ENCODE results near the gene ASPHD1. TPM values are rescaled to one million over a fixed set of nuclear protein-coding genes. Genes with fewer than 3 reads are reported as not detected.

ASPHD1 gene
- total RNA-seq, 1 donor from 2014 or later = not detected

DNA sequence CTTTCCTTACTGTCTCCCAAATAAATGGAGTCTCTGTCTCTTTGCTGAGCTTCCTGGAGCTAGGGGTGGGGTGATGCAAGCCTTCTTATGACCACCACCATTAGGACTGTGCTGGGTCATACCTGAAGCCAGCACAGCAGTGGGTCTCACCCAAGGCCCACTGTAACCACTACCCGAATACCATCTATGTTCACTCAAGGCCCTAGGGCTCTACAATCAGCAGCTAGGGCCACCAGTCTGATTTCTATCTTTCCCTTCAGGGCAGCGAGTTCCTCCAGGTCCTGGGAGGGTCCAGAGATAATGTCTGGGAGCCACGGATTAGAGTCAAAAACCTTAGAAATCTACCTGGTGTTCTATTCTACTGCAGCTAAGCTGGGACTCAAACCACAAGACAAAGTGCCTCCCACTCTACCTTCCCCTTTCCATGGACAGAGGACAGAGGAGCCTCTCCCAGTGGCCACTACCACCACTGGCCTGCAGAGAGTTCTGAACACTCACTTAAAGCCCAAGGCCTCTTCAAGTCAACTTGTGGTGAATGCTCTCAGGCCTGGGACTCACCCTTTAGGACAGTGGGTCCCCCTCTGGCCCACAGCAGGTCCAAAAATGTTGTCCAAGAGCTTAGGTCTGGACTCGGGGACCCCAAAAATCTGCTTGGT, 50.6 kb downstream of the ASPHD1 start:
- ChIA-PET CTCF (no interaction called here), POLR2A (no interaction called here)
- Mint-ChIP-seq H3K4me3 (no peak overlapping the region), H3K36me3 (ENCODE audit: low read depth) (no peaks in the 10 kb centered on the region), H3K9me3 (peaks cover 7% of the 10 kb centered on the region), H3K27me3 (peaks cover 14% of the 10 kb centered on the region), H3K4me1 (no peaks in the 10 kb centered on the region), H3K27ac (no peak overlapping the region)
- TF ChIP-seq, protein P1, sequence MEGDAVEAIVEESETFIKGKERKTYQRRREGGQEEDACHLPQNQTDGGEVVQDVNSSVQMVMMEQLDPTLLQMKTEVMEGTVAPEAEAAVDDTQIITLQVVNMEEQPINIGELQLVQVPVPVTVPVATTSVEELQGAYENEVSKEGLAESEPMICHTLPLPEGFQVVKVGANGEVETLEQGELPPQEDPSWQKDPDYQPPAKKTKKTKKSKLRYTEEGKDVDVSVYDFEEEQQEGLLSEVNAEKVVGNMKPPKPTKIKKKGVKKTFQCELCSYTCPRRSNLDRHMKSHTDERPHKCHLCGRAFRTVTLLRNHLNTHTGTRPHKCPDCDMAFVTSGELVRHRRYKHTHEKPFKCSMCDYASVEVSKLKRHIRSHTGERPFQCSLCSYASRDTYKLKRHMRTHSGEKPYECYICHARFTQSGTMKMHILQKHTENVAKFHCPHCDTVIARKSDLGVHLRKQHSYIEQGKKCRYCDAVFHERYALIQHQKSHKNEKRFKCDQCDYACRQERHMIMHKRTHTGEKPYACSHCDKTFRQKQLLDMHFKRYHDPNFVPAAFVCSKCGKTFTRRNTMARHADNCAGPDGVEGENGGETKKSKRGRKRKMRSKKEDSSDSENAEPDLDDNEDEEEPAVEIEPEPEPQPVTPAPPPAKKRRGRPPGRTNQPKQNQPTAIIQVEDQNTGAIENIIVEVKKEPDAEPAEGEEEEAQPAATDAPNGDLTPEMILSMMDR (IDR thresholded peaks at IDR 0.05) = no peak
- intact Hi-C loops (cut with micrococcal nuclease) = no loop called here
- no peak for ATAC-seq (ENCODE audit: low read depth)
- DNase-seq = no peak

DNA sequence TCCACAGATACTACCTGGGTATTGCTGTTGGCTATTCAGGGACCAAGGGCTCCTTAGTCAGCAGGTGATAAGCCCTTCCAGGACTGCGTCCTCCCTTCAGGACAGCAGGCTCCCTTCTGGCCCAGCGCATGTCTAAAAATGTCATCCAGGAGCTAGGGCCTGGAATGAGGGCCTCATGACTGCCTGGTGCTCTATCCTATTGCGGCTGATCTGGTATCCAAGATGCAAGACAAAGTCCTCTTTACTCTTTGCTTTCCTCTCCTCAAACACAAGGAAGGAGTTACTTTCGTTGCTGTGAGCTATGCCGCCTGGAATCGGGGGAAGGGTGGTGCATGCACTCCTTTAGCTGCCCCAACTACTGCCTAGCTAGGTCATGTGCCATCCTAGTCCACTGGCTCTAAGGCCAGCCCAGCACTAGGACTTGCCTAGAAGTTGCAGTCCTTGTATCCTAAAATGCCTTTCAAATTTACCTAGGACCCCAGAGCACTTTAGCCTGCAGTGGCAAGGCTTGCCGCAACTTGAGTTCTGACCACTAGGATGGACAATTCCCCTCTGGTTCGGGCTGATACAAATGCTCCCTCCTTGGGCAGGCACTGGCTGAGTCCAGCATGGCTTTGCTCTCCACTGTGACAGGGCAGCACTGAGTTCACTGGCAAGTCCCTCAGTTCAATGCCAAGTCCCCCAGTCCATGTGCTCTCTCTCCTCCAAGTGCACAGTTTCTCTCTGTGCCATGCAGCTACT, 51.5 kb downstream of the ASPHD1 start:
- H3K27me3 Mint-ChIP-seq = peaks cover 14% of the 10 kb centered on the region
- H3K9me3 Mint-ChIP-seq = peaks cover 7% of the 10 kb centered on the region
- CTCF ChIA-PET = no interaction called here
- H3K4me1 Mint-ChIP-seq = no peaks in the 10 kb centered on the region
- H3K27ac Mint-ChIP-seq = no peak overlapping the region
- DNase-seq = no peak
- ATAC-seq (ENCODE audit: low read depth) = no peak
- intact Hi-C loops (cut with micrococcal nuclease) = no loop called here
- POLR2A ChIA-PET = interaction anchor here (0.7 kb wide), 1 partner anchor 166 kb away, joined by 14 read pairs; no protein-coding TSS in a partner anchor
- no peaks in the 10 kb centered on the region for H3K36me3 Mint-ChIP-seq (ENCODE audit: low read depth)
- TF ChIP-seq, protein P1 (IDR thresholded peaks at IDR 0.05) = no peak
- H3K4me3 Mint-ChIP-seq = no peak overlapping the region

Other genes with a start within 250 kb of the ASPHD1 start
- 2.4 and 2.7 TPM in 2 replicates for gene SPN, start 237.2 kb upstream of the ASPHD1 start, total RNA-seq
- gene QPRT, start 221.3 kb upstream of the ASPHD1 start, total RNA-seq = 0.64 and 0.84 TPM in 2 replicates
- 20.4 and 22.5 TPM in 2 replicates for gene C16orf54, start 154.5 kb upstream of the ASPHD1 start, total RNA-seq
- not detected in 2 replicates for gene ZG16, start 122.2 kb upstream of the ASPHD1 start, total RNA-seq
- gene KIF22, start 109.7 kb upstream of the ASPHD1 start, total RNA-seq = 33.1 and 40.1 TPM in 2 replicates
- 172 and 187 TPM in 2 replicates for gene MAZ, start 94.0 kb upstream of the ASPHD1 start, total RNA-seq
- gene PRRT2, start 88.3 kb upstream of the ASPHD1 start, total RNA-seq = 0.11 and 0.54 TPM in 2 replicates
- gene PAGR1, start 84.3 kb upstream of the ASPHD1 start, total RNA-seq = 18.6 and 20.3 TPM in 2 replicates
- gene MVP, start 80.0 kb upstream of the ASPHD1 start, total RNA-seq = 177 and 179 TPM in 2 replicates
- gene CDIPT, start 37.3 kb upstream of the ASPHD1 start, total RNA-seq = 28.7 and 29.8 TPM in 2 replicates
- gene SEZ6L2, start 938 bp upstream of the ASPHD1 start, total RNA-seq = not detected in 2 replicates
- gene KCTD13, start 25.7 kb downstream of the ASPHD1 start, total RNA-seq = 37.5 and 44.4 TPM in 2 replicates
- gene TMEM219, start 61.6 kb downstream of the ASPHD1 start, total RNA-seq = 50.3 and 50.8 TPM in 2 replicates
- gene TAOK2, start 73.4 kb downstream of the ASPHD1 start, total RNA-seq = 30.5 and 36.1 TPM in 2 replicates
- 10.5 and 14.2 TPM in 2 replicates for gene HIRIP3, start 95.1 kb downstream of the ASPHD1 start, total RNA-seq
- 83.5 and 93.6 TPM in 2 replicates for gene INO80E, start 95.8 kb downstream of the ASPHD1 start, total RNA-seq
- not detected in 2 replicates for gene DOC2A, start 110.5 kb downstream of the ASPHD1 start, total RNA-seq
- not detected in 2 replicates for gene C16orf92, start 122.7 kb downstream of the ASPHD1 start, total RNA-seq
- gene TLCD3B, start 130.8 kb downstream of the ASPHD1 start, total RNA-seq = not detected in 2 replicates
- gene ALDOA, start 165.3 kb downstream of the ASPHD1 start, total RNA-seq = 611 and 613 TPM in 2 replicates
- 124 and 131 TPM in 2 replicates for gene PPP4C, start 175.5 kb downstream of the ASPHD1 start, total RNA-seq
- 2.3 TPM in 2 replicates for gene TBX6, start 191.4 kb downstream of the ASPHD1 start, total RNA-seq
- gene YPEL3, start 195.7 kb downstream of the ASPHD1 start, total RNA-seq = 75.8 and 77.8 TPM in 2 replicates
- gene GDPD3, start 213.0 kb downstream of the ASPHD1 start, total RNA-seq = 4.9 and 6.1 TPM in 2 replicates
- 37.2 and 45.6 TPM in 2 replicates for gene MAPK3, start 222.7 kb downstream of the ASPHD1 start, total RNA-seq

Data from activated B cell treated with CpG ODN at 0.5 μM for 24 hours (primary cell).